Measurements from ENCODE around the gene HNRNPR.

The HNRNPR gene

GRCh38 chr1:23354245-23354644 lies 10.2 kb upstream of the HNRNPR start (continued):
- TF ChIP-seq KLF9 (tag by site-specific recombination; IDR thresholded peaks at IDR 0.05; ENCODE audit: low read depth) (no peak), ZNF155 (tag by site-specific recombination; IDR thresholded peaks at IDR 0.05) (no peak), ZNF571 (tag by site-specific recombination; IDR thresholded peaks at IDR 0.05) (no peak)

- Histone ChIP-seq H3K4me3 (ENCODE audit: low read depth, low read length) (no peak overlapping the region), H3K4me1 (ENCODE audit: control insufficient read depth, insufficient read depth, low read length) (no peaks in the 10 kb centered on the region), H3K27ac (ENCODE audit: extremely low read depth, low read depth, low read length) (0 out of 2 replicates have a peak overlapping the region, but pooled peaks have one; percentile 19), H3K36me3 (ENCODE audit: control insufficient read depth in 2 of 2, insufficient read depth in 1 of 2, low read length in 2 of 2) (no peaks in the 10 kb centered on the region), H3K9me3 (ENCODE audit: control insufficient read depth, insufficient read depth, low read depth, low read length) (no peaks in the 10 kb centered on the region)
- no peak for TF ChIP-seq PRDM6 (tag by site-specific recombination; IDR thresholded peaks at IDR 0.05)
- TF ChIP-seq ZNF555 (tag by site-specific recombination; conservative IDR thresholded peaks at IDR 0.05): no peak
- peak; percentile 46 for TF ChIP-seq ZNF341 (tag by site-specific recombination; IDR thresholded peaks at IDR 0.05; ENCODE audit: low read depth)
- 0 out of 2 replicates have a peak, but pooled peaks have one; percentile 13 for TF ChIP-seq ZFHX2 (tag by site-specific recombination; conservative IDR thresholded peaks at IDR 0.05)
- no peak for TF ChIP-seq ZNF501 (tag by site-specific recombination; IDR thresholded peaks at IDR 0.05)
- TF ChIP-seq ZNF560 (tag by site-specific recombination; IDR thresholded peaks at IDR 0.05; ENCODE audit: borderline replicate concordance): no peak
- no peak for TF ChIP-seq PATZ1 (tag by site-specific recombination; IDR thresholded peaks at IDR 0.05)
- TF ChIP-seq ZNF785 (tag by site-specific recombination; IDR thresholded peaks at IDR 0.05): no peak
- no peak for TF ChIP-seq KLF7 (tag by site-specific recombination; IDR thresholded peaks at IDR 0.05; ENCODE audit: borderline replicate concordance)
- TF ChIP-seq ZNF202 (tag by site-specific recombination; IDR thresholded peaks at IDR 0.05; ENCODE audit: borderline replicate concordance): no peak
- no peak for TF ChIP-seq PRDM2 (tag by site-specific recombination; IDR thresholded peaks at IDR 0.05; ENCODE audit: borderline replicate concordance)
- TF ChIP-seq GLIS1 (tag by site-specific recombination; IDR thresholded peaks at IDR 0.05): peak; percentile 96
- no peak for TF ChIP-seq ZNF670 (tag by site-specific recombination; IDR thresholded peaks at IDR 0.05; ENCODE audit: low read depth)
- TF ChIP-seq ZNF274 (IDR thresholded peaks at IDR 0.05; ENCODE audit: low read length): no peak
- no peak for TF ChIP-seq ZNF274 (tag by site-specific recombination; IDR thresholded peaks at IDR 0.05; ENCODE audit: borderline replicate concordance)
- TF ChIP-seq ZNF449 (tag by site-specific recombination; IDR thresholded peaks at IDR 0.05): no peak
- POLR2A ChIA-PET: interaction anchor here (1.0 kb wide), 1 partner anchor 52 kb away, joined by 5 read pairs; no protein-coding TSS in a partner anchor
- CTCF ChIA-PET: no interaction called here
These were observed 8.1 kb upstream of the HNRNPR start for GRCh38 chr1:23352096-23352695.
